Measurements from ENCODE around the gene SULT1A1.

Gene SULT1A1

DNA sequence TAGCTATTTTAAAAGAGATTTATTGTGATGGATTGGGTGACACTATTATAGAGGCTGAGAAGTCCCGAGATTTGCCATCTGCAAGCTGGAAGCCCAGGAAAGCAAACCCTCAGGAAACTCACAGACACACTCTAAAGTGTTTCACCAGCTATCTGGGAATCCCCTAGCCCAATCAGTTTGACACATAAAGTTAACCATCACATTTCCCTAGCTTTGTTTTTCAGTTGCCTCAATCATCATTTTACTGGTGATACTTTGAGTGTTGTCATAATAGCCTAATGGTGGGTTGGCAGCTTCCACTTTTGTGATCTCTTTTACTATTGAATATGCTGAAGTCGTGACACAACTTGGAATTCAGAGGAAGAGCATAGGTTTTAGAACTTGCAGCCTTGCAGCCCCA, 54.3 kb downstream of the SULT1A1 start:
- DNase-seq: no peak

All from NCI-H2029 (cell line).